ENCODE data around the gene FOSL2. TPM values are rescaled to one million over a fixed set of nuclear protein-coding genes. Genes with fewer than 3 reads are reported as not detected.

FOSL2 gene
- total and polyA plus RNA-seq, 5 donors from 2014 or later: 1.9 to 195 (median 3.1) TPM

DNA sequence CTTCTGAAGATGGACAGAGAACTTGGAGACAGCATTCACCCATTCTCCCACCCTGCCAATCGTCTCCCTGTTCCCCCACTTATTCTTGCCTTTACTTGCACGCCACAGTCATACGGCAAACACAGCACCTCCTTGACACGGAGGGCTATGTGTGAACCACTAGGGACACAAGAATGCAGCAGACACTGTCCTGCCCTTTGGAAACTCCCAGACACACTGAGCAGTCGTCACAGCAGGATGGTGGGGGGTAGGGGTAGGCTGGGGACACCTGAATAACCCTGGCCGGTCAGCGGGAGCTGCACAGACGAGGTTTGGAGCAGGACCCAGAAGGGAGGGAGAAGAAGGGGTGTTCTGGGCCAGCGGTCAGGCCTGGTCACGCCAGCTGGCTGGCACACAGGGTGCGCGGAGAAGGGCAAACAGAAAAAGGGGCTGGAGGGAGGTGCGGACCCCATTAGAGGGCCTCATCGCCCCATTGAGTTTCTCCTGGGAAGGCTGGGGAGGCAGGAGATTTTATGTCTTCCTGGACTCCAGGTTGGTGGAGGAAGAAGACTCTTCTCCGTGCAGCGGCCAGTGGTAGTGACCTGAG, 40.0 kb upstream of the FOSL2 start:
- Histone ChIP-seq H3K4me3 (ENCODE audit: low read depth, low read length) (no peak overlapping the region), H3K27me3 (ENCODE audit: control insufficient read depth, insufficient read depth, low read length) (no peaks in the 10 kb centered on the region), H3K4me1 (ENCODE audit: control insufficient read depth, insufficient read depth, low read length, poor library complexity, severe bottlenecking) (peaks cover 23% of the 10 kb centered on the region), H3K36me3 (ENCODE audit: control insufficient read depth, insufficient read depth, low read length) (no peaks in the 10 kb centered on the region), H3K27ac (ENCODE audit: insufficient read depth, low read length, poor library complexity, severe bottlenecking) (no peak overlapping the region), H3K9me3 (ENCODE audit: control insufficient read depth in 2 of 2, low read length in 2 of 2) (no peaks in the 10 kb centered on the region)
- Mint-ChIP-seq H3K4me3 (no peak overlapping the region), H3K27me3 (peaks cover 5% of the 10 kb centered on the region), H3K27ac (no peak overlapping the region), H3K4me1 (peaks cover 4 to 35% (median 16%) of the 10 kb centered on the region in 4 donors), H3K36me3 (peaks cover 4% of the 10 kb centered on the region), H3K9me3 (no peaks in the 10 kb centered on the region)
- DNase-seq (no peak), ATAC-seq (ENCODE audit: low read depth in 2 of 2) (no peak)

DNA sequence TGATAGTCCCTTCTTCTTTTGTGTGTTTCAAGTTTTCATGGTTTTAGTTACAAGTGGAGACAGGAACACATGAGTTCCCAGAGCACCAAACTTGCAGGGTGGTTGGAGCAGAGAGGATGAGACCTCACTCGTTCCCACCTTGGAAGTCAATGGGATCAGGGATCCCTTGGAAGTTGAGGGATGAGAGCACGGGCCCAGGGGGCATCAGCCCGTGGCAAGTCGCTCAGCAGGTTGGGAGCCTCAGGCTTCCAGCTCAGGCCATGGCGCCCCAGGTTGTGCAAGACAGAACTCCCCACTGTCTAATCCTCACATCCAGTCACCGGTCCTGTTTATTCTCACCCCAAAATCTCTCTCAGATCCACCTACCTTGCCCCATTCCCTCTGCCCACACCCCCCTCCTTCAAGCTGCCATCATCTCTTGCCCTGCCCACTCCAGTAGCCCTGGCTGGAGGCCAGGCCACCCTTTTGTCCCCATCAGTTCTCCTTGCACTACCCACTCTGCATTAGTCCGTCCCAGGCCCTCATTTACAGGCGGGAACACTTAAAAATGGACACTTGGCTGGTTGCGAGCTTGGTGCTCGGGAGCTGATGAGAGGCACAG, 37.6 kb upstream of the FOSL2 start:
- Mint-ChIP-seq H3K4me1 (peaks cover 7 to 39% (median 17%) of the 10 kb centered on the region in 4 donors), H3K27ac (peak overlapping the region; percentile 11 to 56 (median 51)), H3K36me3 (no peaks in the 10 kb centered on the region), H3K27me3 (peaks cover 12% of the 10 kb centered on the region), H3K9me3 (peaks cover 0 to 1% (median 0%) of the 10 kb centered on the region in 7 donors), H3K4me3 (no peak overlapping the region)
- H3K4me3 ChIP-seq (ENCODE audit: low read depth, low read length): no peak overlapping the region
- H3K9me3 ChIP-seq (ENCODE audit: control insufficient read depth in 2 of 2, low read length in 2 of 2): no peaks in the 10 kb centered on the region
- peaks cover 24% of the 10 kb centered on the region for H3K4me1 ChIP-seq (ENCODE audit: control insufficient read depth, insufficient read depth, low read length, poor library complexity, severe bottlenecking)
- no peak overlapping the region for H3K27ac ChIP-seq (ENCODE audit: insufficient read depth, low read length, poor library complexity, severe bottlenecking)
- no peak for ATAC-seq (ENCODE audit: low read depth in 2 of 2)
- H3K36me3 ChIP-seq (ENCODE audit: control insufficient read depth, insufficient read depth, low read length): no peaks in the 10 kb centered on the region
- no peak for DNase-seq
- H3K27me3 ChIP-seq (ENCODE audit: control insufficient read depth, insufficient read depth, low read length): no peaks in the 10 kb centered on the region

DNA sequence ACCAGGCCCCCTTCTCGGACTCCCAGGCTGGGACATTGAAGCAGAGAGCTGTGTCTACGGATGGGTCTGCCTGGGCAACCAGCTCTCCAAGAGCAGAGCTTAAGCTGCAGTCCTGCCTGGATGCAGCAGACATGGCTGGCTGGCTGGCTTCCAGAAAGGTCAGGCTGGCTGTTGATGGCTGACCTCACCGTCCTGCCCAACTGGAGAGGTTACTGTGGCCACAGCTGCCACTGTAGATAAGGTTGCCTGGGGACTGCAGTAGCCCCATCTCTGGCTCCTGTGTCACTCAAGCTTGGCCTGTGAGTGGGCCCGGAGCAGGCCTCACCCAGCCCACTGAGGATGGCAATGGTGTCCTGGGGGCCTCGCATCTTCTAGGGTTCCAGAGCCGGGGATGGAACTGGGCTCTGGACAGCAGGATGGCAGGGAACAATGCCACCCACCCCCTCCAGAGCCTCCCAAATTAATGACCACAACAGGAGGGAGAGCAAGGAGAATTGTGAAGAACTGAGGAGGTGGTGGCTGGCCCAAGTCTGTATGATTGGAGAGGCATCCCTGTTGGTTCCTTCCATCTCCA, 37.0 kb upstream of the FOSL2 start:
- ATAC-seq (ENCODE audit: low read depth in 2 of 2) (no peak), DNase-seq (no peak)
- Histone ChIP-seq H3K9me3 (ENCODE audit: control insufficient read depth in 2 of 2, low read length in 2 of 2) (no peaks in the 10 kb centered on the region), H3K4me3 (ENCODE audit: low read depth, low read length) (no peak overlapping the region), H3K4me1 (ENCODE audit: control insufficient read depth, insufficient read depth, low read length, poor library complexity, severe bottlenecking) (peaks cover 30% of the 10 kb centered on the region), H3K36me3 (ENCODE audit: control insufficient read depth, insufficient read depth, low read length) (no peaks in the 10 kb centered on the region), H3K27me3 (ENCODE audit: control insufficient read depth, insufficient read depth, low read length) (no peaks in the 10 kb centered on the region), H3K27ac (ENCODE audit: insufficient read depth, low read length, poor library complexity, severe bottlenecking) (no peak overlapping the region)
- Mint-ChIP-seq H3K9me3 (peaks cover 0 to 1% (median 0%) of the 10 kb centered on the region in 7 donors), H3K4me3 (peak overlapping the region in 1 of 4 donors; percentile 60), H3K36me3 (no peaks in the 10 kb centered on the region), H3K27ac (peak overlapping the region in 2 of 3 donors; percentile 51 to 67), H3K4me1 (peaks cover 7 to 43% (median 19%) of the 10 kb centered on the region in 4 donors), H3K27me3 (peaks cover 12% of the 10 kb centered on the region)

DNA sequence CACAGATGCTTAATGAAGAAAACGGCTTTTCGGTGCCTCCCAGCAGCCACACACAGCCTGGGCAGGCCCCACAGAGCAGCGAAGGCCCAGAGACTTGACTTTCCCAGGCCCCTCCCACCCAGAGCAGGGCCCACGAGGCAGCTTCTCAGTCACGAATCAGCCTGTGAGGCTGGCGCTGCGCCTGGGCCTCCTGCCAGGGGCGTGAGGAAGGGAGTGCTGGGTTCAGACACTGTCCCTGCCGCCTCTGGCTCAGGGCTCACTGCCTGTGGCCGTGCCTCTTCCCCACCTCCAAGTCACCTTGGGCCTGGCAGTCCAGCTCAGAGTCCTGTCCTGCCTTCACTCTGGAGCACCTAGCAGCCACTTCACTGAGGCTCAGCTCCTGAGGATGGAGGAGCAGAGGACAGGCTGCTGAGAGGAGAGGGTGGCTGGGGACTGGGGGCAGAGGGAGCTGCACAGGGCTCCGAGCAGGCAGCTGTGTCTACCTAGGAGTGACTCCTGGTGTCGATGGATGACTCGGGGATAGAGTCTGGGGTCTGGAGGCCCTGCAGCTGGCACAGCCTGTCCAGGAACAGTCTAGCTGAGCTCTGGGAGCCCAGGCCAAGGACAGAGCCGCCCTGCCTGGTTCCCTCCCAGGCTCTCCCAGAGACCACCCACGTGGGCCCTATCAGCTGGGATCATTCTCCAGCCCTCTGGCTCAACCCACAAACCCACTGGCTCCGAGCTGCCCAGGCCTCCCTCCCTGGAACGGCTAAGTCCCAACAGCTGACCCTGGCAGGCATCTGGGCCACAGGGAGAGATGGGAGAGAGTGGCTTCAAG, 36.4 kb upstream of the FOSL2 start:
- Mint-ChIP-seq H3K27me3 (peaks cover 12% of the 10 kb centered on the region), H3K36me3 (no peaks in the 10 kb centered on the region), H3K4me1 (peaks cover 7 to 49% (median 23%) of the 10 kb centered on the region in 4 donors), H3K27ac (peak overlapping the region in 2 of 3 donors; percentile 67 to 69), H3K9me3 (peaks cover 0 to 1% (median 0%) of the 10 kb centered on the region in 7 donors), H3K4me3 (peak overlapping the region in 1 of 4 donors; percentile 60)
- peaks cover 37% of the 10 kb centered on the region for H3K4me1 ChIP-seq (ENCODE audit: control insufficient read depth, insufficient read depth, low read length, poor library complexity, severe bottlenecking)
- no peak overlapping the region for H3K27ac ChIP-seq (ENCODE audit: insufficient read depth, low read length, poor library complexity, severe bottlenecking)
- ATAC-seq (ENCODE audit: low read depth in 2 of 2) (no peak), DNase-seq (peak in 1 of 3 donors; percentile 15)
- H3K4me3 ChIP-seq (ENCODE audit: low read depth, low read length): no peak overlapping the region
- H3K36me3 ChIP-seq (ENCODE audit: control insufficient read depth, insufficient read depth, low read length): no peaks in the 10 kb centered on the region
- no peaks in the 10 kb centered on the region for H3K27me3 ChIP-seq (ENCODE audit: control insufficient read depth, insufficient read depth, low read length)
- H3K9me3 ChIP-seq (ENCODE audit: control insufficient read depth in 2 of 2, low read length in 2 of 2): no peaks in the 10 kb centered on the region

DNA sequence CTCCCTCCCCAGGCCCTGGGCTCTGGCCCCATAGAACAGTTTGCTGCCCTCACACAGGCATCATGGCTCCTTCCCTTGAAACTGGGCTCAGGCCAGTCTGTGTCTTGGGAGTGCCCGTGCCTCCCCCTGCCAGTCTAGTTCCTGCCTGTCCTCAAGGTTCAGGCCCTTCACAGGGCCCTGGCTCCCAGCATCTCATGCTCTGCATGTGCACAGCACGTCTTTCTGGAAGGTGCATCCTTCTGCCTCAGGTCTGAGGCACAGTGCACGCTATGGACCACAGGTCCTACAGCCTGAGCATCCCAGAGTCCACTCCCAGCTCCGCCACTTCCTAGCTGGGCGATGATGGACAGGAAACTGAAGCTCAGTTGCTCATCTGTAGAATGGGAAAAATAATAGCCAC, 35.6 kb upstream of the FOSL2 start:
- peak overlapping the region in 1 of 3 donors; percentile 25 for H3K27ac Mint-ChIP-seq
- H3K4me1 ChIP-seq (ENCODE audit: control insufficient read depth, insufficient read depth, low read length, poor library complexity, severe bottlenecking): peaks cover 36% of the 10 kb centered on the region

DNA sequence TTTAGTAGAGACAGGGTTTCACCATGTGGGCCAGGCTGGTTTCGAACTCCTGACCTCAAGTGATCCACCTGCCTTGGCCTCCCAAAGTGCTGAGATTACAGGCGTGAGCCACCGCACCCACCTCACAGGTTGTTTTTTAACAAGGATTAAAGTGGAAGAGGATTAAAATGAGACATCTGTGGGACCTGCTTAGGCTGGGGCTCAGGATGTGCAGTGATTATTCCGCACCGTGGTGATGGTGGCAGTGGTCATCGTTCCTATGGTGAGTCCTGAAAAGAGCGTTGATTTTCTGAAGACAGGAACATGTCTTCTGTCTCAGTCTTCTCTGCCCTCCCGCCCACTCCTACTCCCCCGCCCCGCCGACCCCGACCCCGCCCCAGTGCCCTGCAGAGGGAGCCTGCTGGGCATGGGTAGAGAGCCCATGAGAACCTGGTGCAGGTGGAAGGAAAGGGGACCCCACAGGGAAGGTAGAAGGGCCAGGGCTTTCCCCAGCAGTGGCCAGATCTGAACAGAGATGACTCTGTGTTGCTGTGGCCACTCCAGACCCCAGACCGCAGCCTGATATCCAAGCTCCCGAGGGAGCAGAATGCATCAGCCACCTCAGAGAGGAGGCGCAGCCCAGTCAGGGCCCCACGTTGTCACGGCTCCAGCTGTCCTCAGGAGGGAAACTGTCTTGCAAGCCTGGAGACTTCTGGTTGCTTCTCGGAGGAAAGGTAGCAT, 34.5 kb upstream of the FOSL2 start:
- Histone ChIP-seq H3K9me3 (ENCODE audit: control insufficient read depth in 2 of 2, low read length in 2 of 2) (no peaks in the 10 kb centered on the region), H3K36me3 (ENCODE audit: control insufficient read depth, insufficient read depth, low read length) (no peaks in the 10 kb centered on the region), H3K4me1 (ENCODE audit: control insufficient read depth, insufficient read depth, low read length, poor library complexity, severe bottlenecking) (peaks cover 36% of the 10 kb centered on the region), H3K27me3 (ENCODE audit: control insufficient read depth, insufficient read depth, low read length) (no peaks in the 10 kb centered on the region), H3K4me3 (ENCODE audit: low read depth, low read length) (no peak overlapping the region), H3K27ac (ENCODE audit: insufficient read depth, low read length, poor library complexity, severe bottlenecking) (peak overlapping the region; percentile 82)
- H3K4me1 Mint-ChIP-seq: peaks cover 11 to 57% (median 24%) of the 10 kb centered on the region in 4 donors
- ATAC-seq (ENCODE audit: low read depth in 2 of 2) (no peak), DNase-seq (no peak)
- peaks cover 7% of the 10 kb centered on the region for H3K27me3 Mint-ChIP-seq
- peak overlapping the region in 1 of 4 donors; percentile 87 for H3K4me3 Mint-ChIP-seq
- peak overlapping the region; percentile 69 to 98 (median 97) for H3K27ac Mint-ChIP-seq
- peaks cover 0 to 1% (median 0%) of the 10 kb centered on the region in 7 donors for H3K9me3 Mint-ChIP-seq
- no peaks in the 10 kb centered on the region for H3K36me3 Mint-ChIP-seq

More for the DNA sequence above, 35.6 kb upstream of the FOSL2 start:
- no peak overlapping the region for H3K27ac ChIP-seq (ENCODE audit: insufficient read depth, low read length, poor library complexity, severe bottlenecking)
- DNase-seq: no peak
- H3K9me3 ChIP-seq (ENCODE audit: control insufficient read depth in 2 of 2, low read length in 2 of 2): no peaks in the 10 kb centered on the region
- H3K9me3 Mint-ChIP-seq: peaks cover 0 to 1% (median 0%) of the 10 kb centered on the region in 7 donors
- no peaks in the 10 kb centered on the region for H3K36me3 Mint-ChIP-seq
- peaks cover 7 to 50% (median 22%) of the 10 kb centered on the region in 4 donors for H3K4me1 Mint-ChIP-seq
- H3K27me3 ChIP-seq (ENCODE audit: control insufficient read depth, insufficient read depth, low read length): no peaks in the 10 kb centered on the region
- no peaks in the 10 kb centered on the region for H3K36me3 ChIP-seq (ENCODE audit: control insufficient read depth, insufficient read depth, low read length)
- no peak for ATAC-seq (ENCODE audit: low read depth in 2 of 2)
- peaks cover 9% of the 10 kb centered on the region for H3K27me3 Mint-ChIP-seq
- H3K4me3 Mint-ChIP-seq: peak overlapping the region in 1 of 4 donors; percentile 9
- no peak overlapping the region for H3K4me3 ChIP-seq (ENCODE audit: low read depth, low read length)

- peaks cover 11 to 60% (median 24%) of the 10 kb centered on the region in 4 donors for H3K4me1 Mint-ChIP-seq
- Histone ChIP-seq H3K27me3 (ENCODE audit: control insufficient read depth, insufficient read depth, low read length) (no peaks in the 10 kb centered on the region), H3K36me3 (ENCODE audit: control insufficient read depth, insufficient read depth, low read length) (no peaks in the 10 kb centered on the region), H3K27ac (ENCODE audit: insufficient read depth, low read length, poor library complexity, severe bottlenecking) (peak overlapping the region; percentile 82), H3K4me3 (ENCODE audit: low read depth, low read length) (peak overlapping the region; percentile 35), H3K4me1 (ENCODE audit: control insufficient read depth, insufficient read depth, low read length, poor library complexity, severe bottlenecking) (peaks cover 36% of the 10 kb centered on the region), H3K9me3 (ENCODE audit: control insufficient read depth in 2 of 2, low read length in 2 of 2) (no peaks in the 10 kb centered on the region)
- ATAC-seq (ENCODE audit: low read depth in 2 of 2) (no peak), DNase-seq (peak in 2 of 3 donors; percentile 26 to 37)
- H3K27me3 Mint-ChIP-seq: peaks cover 7% of the 10 kb centered on the region
- no peaks in the 10 kb centered on the region for H3K36me3 Mint-ChIP-seq
- H3K4me3 Mint-ChIP-seq: peak overlapping the region in 3 of 4 donors; percentile 84 to 87 (median 86)
- peak overlapping the region; percentile 97 to 100 (median 98) for H3K27ac Mint-ChIP-seq
- H3K9me3 Mint-ChIP-seq: peaks cover 0 to 1% (median 0%) of the 10 kb centered on the region in 7 donors
These were observed 33.9 kb upstream of the FOSL2 start for GRCh38 chr2:28358668-28359201.

Measured in CD4-positive, CD25-positive, alpha-beta regulatory T cell (primary cell).